Measurements from ENCODE around the gene VWC2. TPM values are rescaled to one million over a fixed set of nuclear protein-coding genes. Genes with fewer than 3 reads are reported as not detected.

Gene VWC2
- total and polyA plus RNA-seq, 2 of the 4 experiments (the other 2 are of a cell fraction) = not detected

DNA sequence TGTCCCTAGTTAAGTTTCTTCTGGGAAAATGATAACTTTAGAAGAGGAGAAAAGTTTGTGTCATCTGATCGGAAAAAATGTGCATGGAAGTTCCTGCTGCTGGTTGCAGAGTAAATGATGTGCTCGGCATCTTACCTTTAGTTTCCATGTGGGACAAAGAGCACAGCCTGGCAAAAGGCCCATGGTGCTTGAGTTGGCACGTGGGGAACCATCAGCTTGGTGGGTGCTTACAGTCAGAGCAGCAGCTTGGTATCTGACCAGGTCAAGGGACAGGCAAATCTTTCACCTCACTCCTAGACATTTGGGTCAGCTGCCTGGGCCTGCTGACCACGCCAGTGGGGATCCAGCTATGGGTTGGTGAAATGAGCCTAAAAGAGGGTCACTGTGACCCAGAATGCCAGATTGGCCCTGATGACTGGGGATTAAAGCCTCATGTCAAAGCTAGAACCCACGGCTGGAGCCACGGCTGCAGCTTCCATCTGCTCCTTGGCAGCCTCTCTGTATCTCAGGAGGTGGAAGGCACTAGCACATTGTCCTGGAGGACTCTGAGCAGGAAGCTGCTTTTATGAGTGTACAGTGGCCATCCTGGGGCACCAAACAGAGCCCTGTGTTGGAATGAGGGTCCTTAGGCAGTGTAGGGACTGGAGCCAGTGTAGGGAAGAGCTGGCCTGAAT lies 24.7 kb downstream of the VWC2 start:
- H2BK20ac ChIP-seq (ENCODE audit: low read depth, low read length) = no peak overlapping the region
- no peak for TF ChIP-seq MAFK (IDR thresholded peaks at IDR 0.05; ENCODE audit: low read depth, low read length)
- TF ChIP-seq RFX5 (IDR thresholded peaks at IDR 0.05; ENCODE audit: low read depth, low read length) = no peak
- no peak for TF ChIP-seq POLR2A (IDR thresholded peaks at IDR 0.05; ENCODE audit: low read depth, low read length)
- no peak for TF ChIP-seq RCOR1 (IDR thresholded peaks at IDR 0.05; ENCODE audit: insufficient replicate concordance, low read length)
- no peak for TF ChIP-seq FOS (IDR thresholded peaks at IDR 0.05; ENCODE audit: low read depth, low read length)
- TF ChIP-seq NFE2L2 (IDR thresholded peaks at IDR 0.05; ENCODE audit: low read depth, low read length) = no peak
- 41% methylated on average over 5 of the region's 6 CpGs; no CpG with 5 or more reads in 1 of the 2 experiments for WGBS, 2 experiments (ENCODE audit: extremely low coverage in 2 of 2, insufficient read length in 1 of 2)
- no peaks in the 10 kb centered on the region for H4K20me1 ChIP-seq (ENCODE audit: insufficient read depth, low read length)
- no TSS peak for BruUV-seq (replicated peaks)
- H3K9me1 ChIP-seq (ENCODE audit: insufficient read depth, low read length) = no peaks in the 10 kb centered on the region
- ChIA-PET POLR2A (ENCODE audit: unreplicated experiment) (no interaction called here), CTCF (no interaction called here)
- no peak overlapping the region for H3K4ac ChIP-seq (ENCODE audit: low read depth, low read length)
- no peak for ATAC-seq (ENCODE audit: low read depth)
- H3K18ac ChIP-seq (ENCODE audit: low read depth, low read length) = no peak overlapping the region
- H2BK5ac ChIP-seq (ENCODE audit: low read depth, low read length, poor library complexity, severe bottlenecking) = no peak overlapping the region
- no peak overlapping the region for H2AK9ac ChIP-seq (replicated peaks; ENCODE audit: low read depth, low read length, poor library complexity)
- no peak overlapping the region for H2BK120ac ChIP-seq (ENCODE audit: low read depth, low read length)
- H3K4me3 ChIP-seq (ENCODE audit: insufficient read depth, low read depth, low read length) = no peak overlapping the region
- H3K4me1 ChIP-seq (ENCODE audit: control insufficient read depth, insufficient read depth, low read length) = no peaks in the 10 kb centered on the region
- H3K27ac ChIP-seq (ENCODE audit: insufficient read depth, low read length) = no peak overlapping the region
- H3K9me3 ChIP-seq (ENCODE audit: control insufficient read depth, insufficient read depth, low read length) = peaks cover 22% of the 10 kb centered on the region
- H3K36me3 ChIP-seq (ENCODE audit: control insufficient read depth, insufficient read depth, low read length) = no peaks in the 10 kb centered on the region
- H3K4me2 ChIP-seq (ENCODE audit: low read depth, low read length) = no peak overlapping the region
- H3K79me1 ChIP-seq (ENCODE audit: low read depth in 1 of 2, low read length in 2 of 2) = no peaks in the 10 kb centered on the region
- no peak overlapping the region for H3K23ac ChIP-seq (ENCODE audit: low read depth, low read length)
- intact Hi-C loops (cut with micrococcal nuclease) (no loop called here), dilution Hi-C loops (cut with HindIII; ENCODE audit: low sequenced_read_pairs, unreplicated experiment) (no loop called here), in situ Hi-C loops (cut with MboI; ENCODE audit: low sequenced_read_pairs) (no loop called here)
- no peak overlapping the region for H4K5ac ChIP-seq (ENCODE audit: low read depth, low read length)
- H3K56ac ChIP-seq (ENCODE audit: extremely low read depth, insufficient read depth, low read length) = no peak overlapping the region
- H4K91ac ChIP-seq (ENCODE audit: insufficient read depth, low read depth, low read length) = no peak overlapping the region
- no peak overlapping the region for H4K8ac ChIP-seq (ENCODE audit: low read depth in 2 of 2, low read length in 2 of 2)
- no peak overlapping the region for H2AFZ ChIP-seq (replicated peaks; ENCODE audit: low read length, poor library complexity)
- no peak overlapping the region for H2BK15ac ChIP-seq (ENCODE audit: low read depth, low read length)
- H3K14ac ChIP-seq (replicated peaks; ENCODE audit: low read depth, low read length) = no peak overlapping the region
- H3K9ac ChIP-seq (ENCODE audit: low read depth, low read length) = no peak overlapping the region
- H2AK5ac ChIP-seq (ENCODE audit: low read depth, low read length) = no peak overlapping the region
- H3K27me3 ChIP-seq (ENCODE audit: control insufficient read depth, insufficient read depth, low read length) = no peaks in the 10 kb centered on the region
- DNase-seq = no peak

Measured in IMR-90 (cell line).